ENCODE measurements around the gene MYMK.

The MYMK gene

GRCh38 chr9:133558191-133559126 is 33.7 kb upstream of the MYMK start:
- no peak for DNase-seq (ENCODE audit: extremely low read depth in 1 of 2, low read depth in 1 of 2)

GRCh38 chr9:133557581-133557980 is 32.8 kb upstream of the MYMK start:
- no peak for DNase-seq (ENCODE audit: extremely low read depth in 1 of 2, low read depth in 1 of 2)

GRCh38 chr9:133556354-133556753 is 31.6 kb upstream of the MYMK start:
- no peak for DNase-seq (ENCODE audit: extremely low read depth in 1 of 2, low read depth in 1 of 2)

- no peak for DNase-seq (ENCODE audit: extremely low read depth in 1 of 2, low read depth in 1 of 2)
Observed at GRCh38 chr9:133554729-133555128, 30.0 kb upstream of the MYMK start.

- no peak for DNase-seq (ENCODE audit: extremely low read depth in 1 of 2, low read depth in 1 of 2)
Observed at GRCh38 chr9:133553973-133554713, 29.4 kb upstream of the MYMK start.

GRCh38 chr9:133553123-133553522 is 28.4 kb upstream of the MYMK start:
- no peak for DNase-seq (ENCODE audit: extremely low read depth in 1 of 2, low read depth in 1 of 2)

GRCh38 chr9:133552236-133552635 is 27.5 kb upstream of the MYMK start:
- DNase-seq (ENCODE audit: extremely low read depth in 1 of 2, low read depth in 1 of 2): no peak

- DNase-seq (ENCODE audit: extremely low read depth in 1 of 2, low read depth in 1 of 2): no peak
Observed at GRCh38 chr9:133551446-133551845, 26.7 kb upstream of the MYMK start.

GRCh38 chr9:133547116-133547515 is 22.4 kb upstream of the MYMK start:
- no peak for DNase-seq (ENCODE audit: extremely low read depth in 1 of 2, low read depth in 1 of 2)

GRCh38 chr9:133546287-133546680 is 21.5 kb upstream of the MYMK start:
- DNase-seq (ENCODE audit: extremely low read depth in 1 of 2, low read depth in 1 of 2): no peak

GRCh38 chr9:133545494-133546286 is 20.9 kb upstream of the MYMK start:
- DNase-seq (ENCODE audit: extremely low read depth in 1 of 2, low read depth in 1 of 2): no peak

- DNase-seq (ENCODE audit: extremely low read depth in 1 of 2, low read depth in 1 of 2): no peak
Observed at GRCh38 chr9:133543772-133544467, 19.2 kb upstream of the MYMK start.

- no peak for DNase-seq (ENCODE audit: extremely low read depth in 1 of 2, low read depth in 1 of 2)
Observed at GRCh38 chr9:133542002-133542401, 17.2 kb upstream of the MYMK start.

- no peak for DNase-seq (ENCODE audit: extremely low read depth in 1 of 2, low read depth in 1 of 2)
Observed at GRCh38 chr9:133540698-133541025, 15.9 kb upstream of the MYMK start.

GRCh38 chr9:133539991-133540697 is 15.4 kb upstream of the MYMK start:
- DNase-seq (ENCODE audit: extremely low read depth in 1 of 2, low read depth in 1 of 2): no peak

- DNase-seq (ENCODE audit: extremely low read depth in 1 of 2, low read depth in 1 of 2): no peak
Observed at GRCh38 chr9:133538851-133539833, 14.4 kb upstream of the MYMK start.

GRCh38 chr9:133538176-133538575 is 13.4 kb upstream of the MYMK start:
- no peak for DNase-seq (ENCODE audit: extremely low read depth in 1 of 2, low read depth in 1 of 2)

GRCh38 chr9:133537257-133537656 is 12.5 kb upstream of the MYMK start:
- DNase-seq (ENCODE audit: extremely low read depth in 1 of 2, low read depth in 1 of 2): no peak

GRCh38 chr9:133536536-133536935 is 11.8 kb upstream of the MYMK start:
- no peak for DNase-seq (ENCODE audit: extremely low read depth in 1 of 2, low read depth in 1 of 2)
